GM19035 (cell line): Measurements from ENCODE around the gene RPL37.
"Not testable (repeated sequence)": the region's sequence is repeated elsewhere in the genome, so short reads cannot be mapped to it uniquely, and the experiment has no call there.

Experiments used
- ATAC-seq: cut with Tn5 transposase; IDR thresholded peaks from one replicate; pipeline ENCODE4 v1.9.1; 2021; ENCODE audit not compliant: unreplicated experiment

RPL37 gene

GRCh38 chr5:40834849-40835787 is at the start of gene RPL37:
Gene RPL37, minus strand, starts transcription at chr5:40835222. Its CDS starts 37 bp downstream, at chr5:40835185.
- ATAC-seq = peak; percentile 98

DNA sequence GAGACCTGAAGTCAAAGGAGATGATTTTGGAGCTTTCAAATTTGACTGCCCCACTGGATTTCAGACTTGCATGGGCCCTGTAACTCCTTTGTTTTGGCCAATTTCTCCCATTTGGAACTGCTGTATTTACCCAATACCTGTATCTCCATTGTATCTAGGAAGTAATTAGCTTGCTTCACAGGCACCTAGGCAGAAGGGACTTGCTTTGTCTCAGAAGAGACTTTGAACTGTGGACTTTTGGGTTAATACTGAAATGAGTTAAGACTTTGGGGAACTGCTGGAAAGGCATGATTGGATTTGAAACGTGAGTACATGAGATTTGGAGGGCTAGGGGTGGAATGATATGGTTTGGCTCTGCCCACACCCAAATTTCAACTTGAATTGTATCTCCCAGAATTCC is 48.0 kb upstream of the RPL37 start:
- ATAC-seq = not testable (repeated sequence)

GRCh38 chr5:40882291-40882690 is 47.3 kb upstream of the RPL37 start:
- no peak for ATAC-seq

GRCh38 chr5:40879163-40879942 is 44.3 kb upstream of the RPL37 start:
- no peak for ATAC-seq

- ATAC-seq = no peak
Observed at GRCh38 chr5:40877371-40877988, 42.5 kb upstream of the RPL37 start.

- no peak for ATAC-seq
Observed at GRCh38 chr5:40875958-40876357, 40.9 kb upstream of the RPL37 start.

DNA sequence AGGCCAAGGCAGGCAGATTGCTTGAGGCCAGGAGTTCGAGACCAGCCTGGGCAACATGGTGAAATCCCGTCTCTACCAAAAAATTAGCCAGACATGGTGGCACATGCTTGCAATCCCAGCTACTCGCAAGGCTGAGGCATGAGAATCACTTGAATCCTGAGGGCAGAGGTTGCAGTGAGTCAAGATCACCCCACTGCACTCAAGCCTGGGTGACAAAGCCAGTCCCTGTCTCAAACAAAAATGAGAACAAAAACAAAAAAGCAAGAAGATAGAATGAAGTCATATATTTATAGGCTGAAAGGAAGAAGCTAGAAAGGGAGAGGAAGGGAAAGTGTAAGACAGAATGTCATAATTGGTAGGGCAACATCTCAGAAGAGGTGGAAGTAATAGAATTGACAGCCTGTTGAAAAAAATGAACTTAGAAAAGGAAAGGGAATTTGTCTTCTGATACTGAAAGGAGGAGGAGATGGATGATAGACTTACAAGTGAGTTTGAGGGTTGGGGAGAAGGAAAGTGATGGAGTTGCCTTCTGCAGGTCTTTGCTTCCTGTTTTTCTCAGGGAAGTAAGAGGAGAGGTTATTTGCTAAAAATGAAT is 38.4 kb upstream of the RPL37 start:
- ATAC-seq = no peak

- not testable (repeated sequence) for ATAC-seq
Observed at GRCh38 chr5:40872253-40872652, 37.2 kb upstream of the RPL37 start.

DNA sequence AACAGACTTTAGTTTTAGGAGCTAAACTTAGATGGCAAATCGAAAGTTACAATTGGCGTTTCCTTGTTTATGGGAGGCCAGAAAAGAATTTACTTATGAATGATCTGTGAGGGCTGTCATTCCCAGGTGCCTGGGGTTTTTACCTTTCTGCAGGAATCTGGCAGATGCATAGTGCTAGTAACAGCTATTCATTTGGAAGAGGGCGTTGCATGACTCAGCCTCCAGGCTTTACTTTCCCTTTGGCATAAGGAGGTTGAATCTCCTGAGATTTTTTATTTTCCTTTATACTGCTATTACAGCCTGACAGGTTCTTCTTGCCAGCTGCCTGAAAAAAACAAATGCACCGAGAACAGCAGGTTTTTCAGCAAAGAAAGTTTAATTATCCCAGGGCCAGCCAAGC is 36.2 kb upstream of the RPL37 start:
- ATAC-seq = no peak

GRCh38 chr5:40869384-40869783 is 34.4 kb upstream of the RPL37 start:
- no peak for ATAC-seq

GRCh38 chr5:40866844-40867243 is 31.8 kb upstream of the RPL37 start:
- ATAC-seq = no peak

DNA sequence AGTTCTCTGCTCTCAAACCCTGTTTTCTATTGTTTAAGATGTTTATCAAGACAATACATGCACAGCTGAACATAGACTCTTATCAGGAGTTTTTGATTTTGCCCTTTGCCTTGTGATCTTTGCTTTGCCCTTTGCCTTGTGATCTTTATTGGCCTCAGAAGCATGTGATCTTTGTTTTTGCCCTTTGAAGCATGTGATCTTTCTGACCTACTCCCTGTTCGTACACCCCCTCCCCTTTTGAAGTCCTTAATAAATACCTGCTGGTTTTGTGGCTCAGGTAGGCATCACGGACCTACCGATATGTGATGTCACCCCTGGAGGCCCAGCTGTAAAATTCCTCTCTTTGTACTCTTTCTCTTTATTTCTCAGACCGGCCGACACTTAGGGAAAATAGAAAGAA is 30.0 kb upstream of the RPL37 start:
- not testable (repeated sequence) for ATAC-seq

- ATAC-seq = no peak
Observed at GRCh38 chr5:40860711-40861110, 25.7 kb upstream of the RPL37 start.

- ATAC-seq = no peak
Observed at GRCh38 chr5:40853632-40854192, 18.7 kb upstream of the RPL37 start.

GRCh38 chr5:40847525-40847924 is 12.5 kb upstream of the RPL37 start:
- no peak for ATAC-seq

GRCh38 chr5:40846371-40846770 is 11.3 kb upstream of the RPL37 start:
- no peak for ATAC-seq

DNA sequence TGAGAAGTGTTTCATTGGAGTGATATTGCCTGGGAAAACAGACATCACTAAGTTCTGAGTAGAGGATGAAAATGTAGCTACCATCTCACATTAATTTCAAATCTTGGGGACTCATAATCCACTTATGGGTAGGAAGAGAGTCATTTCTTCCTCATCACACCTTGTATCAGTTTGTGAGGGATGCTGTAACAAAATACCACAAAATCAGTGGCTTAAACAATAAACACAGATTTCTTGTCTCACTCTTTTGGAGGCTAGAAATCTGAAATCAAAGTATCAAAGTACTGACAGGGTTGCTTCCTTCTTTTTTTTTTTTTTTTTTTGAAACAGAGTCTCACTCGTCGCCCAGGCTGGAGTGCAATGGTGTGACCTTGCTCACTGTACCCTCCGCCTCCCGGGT is 9.5 kb upstream of the RPL37 start:
- no peak for ATAC-seq

DNA sequence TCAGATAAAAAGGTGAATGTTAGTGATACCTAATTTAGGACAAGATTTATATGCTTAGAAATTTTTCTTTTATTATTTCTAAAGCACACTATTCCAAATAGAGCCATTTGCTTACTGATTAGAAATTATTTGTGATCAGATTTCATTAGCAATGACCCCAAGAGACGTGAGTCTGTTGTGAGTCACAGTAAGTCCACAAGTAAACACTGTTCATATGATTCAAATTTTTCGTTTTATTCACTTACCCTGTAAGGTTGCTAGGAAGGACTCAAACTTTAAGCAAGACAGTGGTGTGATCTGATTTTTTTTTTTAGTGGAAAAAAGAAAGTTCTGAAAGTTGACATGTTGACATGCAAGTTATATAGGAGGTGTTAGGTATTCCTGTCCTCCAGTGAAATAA is 7.3 kb upstream of the RPL37 start:
- ATAC-seq = no peak

DNA sequence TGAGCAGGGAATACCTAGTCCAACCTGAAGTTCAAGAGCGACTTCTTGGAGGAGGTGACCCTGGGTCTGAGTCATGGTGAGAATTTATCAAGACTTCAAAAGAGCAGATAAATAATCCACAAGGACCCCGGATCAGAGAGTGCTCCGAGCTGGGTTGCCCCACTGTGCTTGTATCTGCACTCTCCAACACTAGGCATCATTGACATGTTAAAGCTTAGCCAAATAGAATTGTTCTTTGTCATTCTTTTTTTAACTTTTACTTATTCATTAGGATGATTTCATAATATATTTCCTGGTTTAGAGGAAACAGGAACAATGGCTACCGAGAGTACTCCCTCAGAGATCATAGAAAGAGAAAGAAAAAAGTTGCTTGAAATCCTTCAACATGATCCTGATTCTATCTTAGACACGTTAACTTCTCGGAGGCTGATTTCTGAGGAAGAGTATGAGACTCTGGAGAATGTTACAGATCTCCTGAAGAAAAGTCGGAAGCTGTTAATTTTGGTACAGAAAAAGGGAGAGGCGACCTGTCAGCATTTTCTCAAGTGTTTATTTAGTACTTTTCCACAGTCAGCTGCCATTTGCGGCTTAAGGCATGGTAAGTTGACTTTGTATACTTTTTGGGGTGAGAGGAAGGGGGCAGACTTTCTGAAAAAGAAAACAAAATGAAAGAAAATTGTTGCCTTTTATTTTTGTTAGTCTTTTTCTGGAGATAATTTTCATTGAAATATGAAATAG is 6.2 kb upstream of the RPL37 start, which contains the start of gene CARD6:
Gene CARD6, plus strand, starts transcription at position 300 of the 738 bp plus-strand sequence. Its CDS starts 16 bp downstream, at position 316.
- peak; percentile 51 for ATAC-seq

DNA sequence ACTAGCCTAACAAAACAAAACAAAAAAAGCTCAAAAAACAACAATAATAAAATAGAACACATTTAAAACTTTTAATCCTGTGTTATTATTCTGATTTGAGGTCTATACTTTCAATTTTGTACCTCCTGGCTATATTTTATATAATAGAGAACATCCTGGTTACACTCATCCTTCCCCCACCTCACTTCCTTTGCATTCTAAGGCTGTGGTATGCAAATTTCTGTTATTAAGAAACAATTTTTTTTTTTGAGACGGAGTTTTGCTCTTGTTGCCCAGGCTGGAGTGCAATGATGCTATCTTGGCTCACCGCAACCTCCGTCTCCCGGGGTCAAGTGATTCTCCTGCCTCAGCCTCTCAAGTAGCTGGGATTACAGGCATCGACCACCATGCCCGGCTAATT is 3.1 kb upstream of the RPL37 start:
- no peak for ATAC-seq
